GM12874 (cell line): ENCODE data around the gene HELZ.

Experiments used
- CTCF ChIP-seq: IDR thresholded peaks from 2 replicates; pipeline ENCODE4 v1.5.1; 2011; ENCODE audit warnings: low read depth, mild to moderate bottlenecking, control low read depth, low read length, moderate library complexity; ENCODE audit not compliant: insufficient read depth

Gene HELZ

GRCh38 chr17:67238991-67239390 is 6.0 kb downstream of the HELZ start:
- no peak for TF ChIP-seq CTCF

GRCh38 chr17:67232441-67232840 is 12.6 kb downstream of the HELZ start:
- no peak for TF ChIP-seq CTCF

- TF ChIP-seq CTCF = no peak
Measured at GRCh38 chr17:67229109-67229955, 15.7 kb downstream of the HELZ start.

DNA sequence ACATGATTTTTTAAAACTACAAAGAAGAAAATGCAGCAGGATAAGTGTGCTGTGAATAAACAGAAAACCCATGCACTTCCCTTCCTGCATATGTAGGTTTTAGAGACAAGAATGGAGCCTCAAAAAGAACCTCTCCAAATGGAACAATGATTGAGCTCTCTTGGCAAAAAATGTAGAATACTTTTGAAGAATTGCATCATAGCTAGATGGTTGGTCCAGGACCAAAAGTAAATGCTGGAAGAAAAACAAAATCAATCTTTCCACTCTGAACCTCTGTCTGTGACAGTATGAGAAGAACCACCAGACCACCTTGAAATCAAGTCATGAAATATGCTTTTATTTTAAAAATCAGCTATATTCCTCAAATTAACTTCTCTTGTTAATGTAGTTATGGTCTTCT is 17.5 kb downstream of the HELZ start:
- no peak for TF ChIP-seq CTCF

DNA sequence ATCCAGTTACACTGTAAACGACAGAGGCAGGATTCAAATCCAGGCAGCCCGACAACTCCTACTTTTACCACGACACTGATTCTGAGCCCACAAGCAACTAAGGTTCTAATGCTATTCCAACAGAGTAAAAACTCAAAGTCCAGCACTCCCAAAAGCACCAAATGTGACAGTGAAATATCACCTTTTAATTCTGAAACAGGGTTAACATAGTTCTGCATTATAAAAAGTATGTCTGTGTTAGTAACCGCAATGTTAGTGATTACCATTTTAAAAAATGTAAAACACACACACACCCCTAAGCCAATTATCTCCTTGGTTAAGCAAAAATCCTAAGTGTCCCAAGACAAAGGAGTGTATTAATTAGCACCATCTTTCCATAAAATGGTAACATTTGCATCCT is 19.7 kb downstream of the HELZ start:
- no peak for TF ChIP-seq CTCF

GRCh38 chr17:67224736-67225135 is 20.3 kb downstream of the HELZ start:
- no peak for TF ChIP-seq CTCF

DNA sequence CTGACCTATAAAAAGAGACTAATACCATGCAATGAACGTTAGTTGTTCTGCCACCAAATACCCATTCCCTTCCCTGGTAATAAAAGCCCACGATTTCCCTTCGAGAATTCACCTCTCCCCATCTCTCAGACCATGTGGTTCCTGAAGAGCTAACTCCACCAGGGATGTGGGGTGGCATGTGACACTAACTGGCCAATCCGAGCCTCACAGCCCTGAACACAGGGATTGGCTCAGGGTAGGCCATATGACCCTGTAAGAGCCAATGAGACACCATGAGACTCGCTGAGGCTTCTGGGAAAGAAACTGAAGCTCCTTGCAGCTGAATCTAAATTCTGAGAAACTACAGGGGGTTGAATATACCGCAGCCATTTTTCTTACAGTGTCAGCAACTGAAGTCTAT is 21.1 kb downstream of the HELZ start:
- no peak for TF ChIP-seq CTCF
